GM12878 (cell line): Measurements from ENCODE around the gene KDM6A. TPM values are rescaled to one million over a fixed set of nuclear protein-coding genes. Genes with fewer than 3 reads are reported as not detected.

ENCODE experiments used
- ATAC-seq: fragments of 200-7000 bp; cut with Tn5 transposase; 3 replicates; pipeline ENCODE4 v1.9.1; 2020; ENCODE audit warnings: mild to moderate bottlenecking, moderate library complexity
- BruUV-seq: library from RNA; stranded (reverse); fragments of 400-500 nt; replicated peaks from 2 replicates; lab custom pipeline; 2021; lab: Mats Ljungman, UMichigan
- CTCF ChIA-PET: fragments of 300-600 bp; sonication (Branson Sonifier 250); formaldehyde crosslinking; extraction: SDS; loops from one replicate; lab custom pipeline; 2021; ENCODE audit warnings: inconsistent platforms; lab: Yijun Ruan, JAX
- POLR2A ChIA-PET: fragments of 350-600 bp; formaldehyde crosslinking; extraction: SDS; loops from one replicate; lab custom pipeline; 2021; ENCODE audit warnings: inconsistent platforms; lab: Charles Lee
- RAD21 ChIA-PET: fragments of 300-600 bp; sonication (Branson Sonifier 250); formaldehyde crosslinking; loops from one replicate; lab custom pipeline; 2023; ENCODE audit warnings: antibody characterized with exemption; ENCODE audit not compliant: unreplicated experiment; lab: Charles Lee
- SMC1A ChIA-PET: fragments of 300-600 bp; sonication (Branson Sonifier 250); formaldehyde crosslinking; loops from one replicate; lab custom pipeline; 2023; ENCODE audit not compliant: unreplicated experiment, uncharacterized antibody; lab: Charles Lee
- DNase-seq: peaks from one replicate; pipeline ENCODE4 v3.0.0-alpha.2; 2011; ENCODE audit warnings: low read depth, low spot score
- FAIRE-seq: peaks from 3 replicates; lab custom pipeline; 2011; peaks lifted over from hg19 to GRCh38; lab: Jason Lieb, UNC
- H2AFZ ChIP-seq: 2 replicates; pipeline ENCODE4 v1.6.0; 2011; ENCODE audit warnings: low read depth, low read length, control low read depth; ENCODE audit not compliant: control insufficient read depth
- H3K27ac ChIP-seq: 2 replicates; pipeline ENCODE4 v1.5.1; 2011; ENCODE audit warnings: control low read depth; ENCODE audit not compliant: control insufficient read depth, insufficient read depth
- H3K27me3 ChIP-seq, 2 experiments: replicated peaks in 1 of 2; 2 replicates each; pipeline versions ENCODE4 v1.6.0 to v1.6.1; 2011; ENCODE audit warnings: low read length in 1 of 2; ENCODE audit not compliant: control insufficient read depth in 2 of 2, insufficient read depth in 2 of 2
- H3K36me3 ChIP-seq, 2 experiments: 2 replicates each; pipeline ENCODE4 v1.5.1; 2011; ENCODE audit warnings: low read length in 1 of 2; ENCODE audit not compliant: control insufficient read depth in 2 of 2, insufficient read depth in 2 of 2
- H3K4me1 ChIP-seq: 2 replicates; pipeline ENCODE4 v1.6.1; 2011; ENCODE audit warnings: mild to moderate bottlenecking, low read length, moderate library complexity, mixed read lengths; ENCODE audit not compliant: control insufficient read depth, insufficient read depth
- H3K4me2 ChIP-seq: 2 replicates; pipeline ENCODE4 v1.6.0; 2011; ENCODE audit warnings: control low read depth; ENCODE audit not compliant: control insufficient read depth, insufficient read depth
- H3K4me3 ChIP-seq: fragments of 200-600 bp; sonication (generic); 2 replicates; pipeline ENCODE4 v1.5.1; 2016
- H3K79me2 ChIP-seq: 2 replicates; pipeline ENCODE4 v1.6.0; 2011; ENCODE audit warnings: low read length; ENCODE audit not compliant: control insufficient read depth, insufficient read depth
- H3K9ac ChIP-seq: 2 replicates; pipeline ENCODE4 v1.8.0; 2011; ENCODE audit warnings: low read length, control low read depth, mixed read lengths; ENCODE audit not compliant: control insufficient read depth, insufficient read depth
- H3K9me3 ChIP-seq: replicated peaks from 3 replicates; pipeline ENCODE4 v1.5.1; 2011; ENCODE audit warnings: mild to moderate bottlenecking, low read length; ENCODE audit not compliant: control insufficient read depth, insufficient read depth
- H4K20me1 ChIP-seq: 2 replicates; pipeline ENCODE4 v1.6.0; 2011; ENCODE audit not compliant: control insufficient read depth, insufficient read depth
- CBFB ChIP-seq: IDR thresholded peaks from 2 replicates; pipeline ENCODE4 v1.6.1; 2016; ENCODE audit warnings: antibody characterized with exemption, low read depth
- CBX3 ChIP-seq: fragments of 200-600 bp; sonication (generic); IDR thresholded peaks from 2 replicates; pipeline ENCODE4 v1.6.1; 2016; ENCODE audit warnings: low read depth, borderline replicate concordance
- CHD1 ChIP-seq: IDR thresholded peaks from 2 replicates; pipeline ENCODE4 v1.6.1; 2012; ENCODE audit warnings: low read depth, low read length, improper control_type of control experiment
- DPF2 ChIP-seq: fragments of 450-650 bp; IDR thresholded peaks from 2 replicates; pipeline ENCODE4 v1.6.1; 2017; ENCODE audit warnings: mild to moderate bottlenecking
- EGR1 ChIP-seq, 2 experiments: IDR thresholded peaks; 1 replicate in 1 of 2; 2 replicates in 1 of 2; pipeline ENCODE4 v1.6.1; 2011 to 2012; ENCODE audit warnings: low read depth in 2 of 2, low read length in 2 of 2, borderline replicate concordance in 1 of 2, mild to moderate bottlenecking in 1 of 2, moderate library complexity in 1 of 2
- HSF1 ChIP-seq: fragments of 150-350 bp; IDR thresholded peaks from 2 replicates; pipeline ENCODE4 v1.6.1; 2014; ENCODE audit warnings: mild to moderate bottlenecking, low read depth, low read length
- KLF5 ChIP-seq: fragments of 450-650 bp; IDR thresholded peaks from 2 replicates; pipeline ENCODE4 v1.6.1; 2014; ENCODE audit warnings: mild to moderate bottlenecking; ENCODE audit not compliant: partially characterized antibody
- MXI1 ChIP-seq: fragments of 150-350 bp; IDR thresholded peaks from 2 replicates; pipeline ENCODE4 v1.6.1; 2011; ENCODE audit warnings: low read depth, mild to moderate bottlenecking, inconsistent platforms, low read length, improper control_type of control experiment
- MYB ChIP-seq: fragments of 150-350 bp; IDR thresholded peaks from 2 replicates; pipeline ENCODE4 v1.6.1; 2014; ENCODE audit warnings: mild to moderate bottlenecking, low read depth, low read length, borderline replicate concordance
- SUPT20H ChIP-seq: IDR thresholded peaks from 2 replicates; pipeline ENCODE4 v1.6.1; 2011; ENCODE audit warnings: low read depth, mild to moderate bottlenecking, low read length, moderate library complexity, borderline replicate concordance; ENCODE audit not compliant: control insufficient read depth
- TARDBP ChIP-seq: IDR thresholded peaks from 2 replicates; pipeline ENCODE4 v1.6.1; 2016; ENCODE audit warnings: borderline replicate concordance
- ZNF207 ChIP-seq: fragments of 450-650 bp; IDR thresholded peaks from 2 replicates; pipeline ENCODE4 v1.6.1; 2014; ENCODE audit warnings: antibody characterized with exemption, mild to moderate bottlenecking, borderline replicate concordance
- ZNF687 ChIP-seq: fragments of 450-650 bp; IDR thresholded peaks from 2 replicates; pipeline ENCODE4 v1.6.1; 2017; ENCODE audit warnings: mild to moderate bottlenecking, moderate library complexity
- WGBS: methylation state at CpG from one replicate; pipeline ENCODE4 v1.1.6; 2016; ENCODE audit warnings: low lambda C conversion rate; ENCODE audit not compliant: insufficient replicate concordance, insufficient coverage; ENCODE audit errors: missing lambda C conversion rate; 5-methylcytosine and 5-hydroxymethylcytosine counted together
- in situ Hi-C: fragments of 300-500 bp; cut with MboI; formaldehyde crosslinking; loops from 9 replicates; pipeline ENCODE4 v1.14.3; 2018; ENCODE audit warnings: mixed read lengths
- intact Hi-C: fragments of 100-400 bp; cut with micrococcal nuclease; formaldehyde crosslinking; loops from one replicate; pipeline ENCODE4 v1.14.2; 2022; ENCODE audit not compliant: unreplicated experiment
- polyA plus RNA-seq, 11 experiments: library from polyadenylated mRNA; depleted of rRNA in 4 of 11; unstranded in 6 of 11; stranded (reverse) in 5 of 11; fragments of >200 nt; fragmentation: Nextera tagmentation in 4 of 11; fragmentation: Illumina TruSeq in 1 of 11; extraction: Ambion mirVana in 4 of 11; extraction: Trizol in 1 of 11; gene quantifications; 1 replicate in 1 of 11; 2 replicates in 10 of 11; pipeline versions ENCODE4 v1.2.1 to v1.2.3, GENCODE V29; 2011 to 2016; ENCODE audit warnings: inconsistent platforms in 2 of 11, missing spikeins in 2 of 11, low read depth in 1 of 11
- total RNA-seq, 4 experiments: library from RNA; depleted of rRNA in 3 of 4; stranded (reverse); fragments of >200 nt in 3 of 4; fragmentation: Illumina TruSeq in 1 of 4; extraction: Trizol in 1 of 4; gene quantifications; 2 replicates each; pipeline versions ENCODE4 v1.2.1 to v1.2.3, GENCODE V29; 2013 to 2021

The KDM6A gene
- total and polyA plus RNA-seq, 10 of the 15 experiments (the other 5 are each of a cell fraction or from before 2014, with no cell fraction given), result 7.9 to 29.0 (median 20.4) TPM

- DNase-seq, result no peak
- ChIA-PET POLR2A (interaction anchor here (0.9 kb wide), 1 partner anchor 10 kb away, joined by 3 read pairs; no protein-coding TSS in a partner anchor), RAD21 (no interaction called here)
- H3K36me3 ChIP-seq, result no peaks in the 10 kb centered on the region
- no peak for TF ChIP-seq TARDBP
- no peak for TF ChIP-seq DPF2
- TF ChIP-seq MXI1, result no peak
- TF ChIP-seq HSF1, result no peak
- no peak for TF ChIP-seq KLF5
- TF ChIP-seq MYB, result no peak
- no peak for TF ChIP-seq ZNF207
- TF ChIP-seq CBX3, result no peak
- TF ChIP-seq EGR1 (IDR thresholded peaks at IDR 0.05; ENCODE audit: borderline replicate concordance in 1 of 2, low read depth in 2 of 2, low read length in 2 of 2), result no peak
- TF ChIP-seq CBFB, result no peak
- no peak for TF ChIP-seq ZNF687
- no peak for TF ChIP-seq SUPT20H
- TF ChIP-seq CHD1, result no peak
- TF ChIP-seq, all 136 proteins: peak for 0
- Histone ChIP-seq H3K9me3 (no peaks in the 10 kb centered on the region; the same call in 2 of the 3 replicates), H3K27ac (no peak overlapping the region), H3K4me1 (no peaks in the 10 kb centered on the region), H3K79me2 (peaks cover 80% of the 10 kb centered on the region), H3K4me2 (no peak overlapping the region), H4K20me1 (no peaks in the 10 kb centered on the region), H2AFZ (no peak overlapping the region), H3K4me3 (no peak overlapping the region), H3K9ac (no peak overlapping the region), H3K27me3 (no peaks in the 10 kb centered on the region)
- SMC1A ChIA-PET, result no interaction called here
- ATAC-seq, result peak; percentile 23; the same call in 1 of the 3 replicates
- intact Hi-C loops, result no loop called here
- BruUV-seq, result no TSS peak
- in situ Hi-C loops, result no loop called here
- WGBS, result 77% methylated on average over 4 of the region's 4 CpGs
- FAIRE-seq, result no peak
- CTCF ChIA-PET, result no interaction called here
Measured at GRCh38 chrX:44931441-44931973, 58.5 kb downstream of the KDM6A start.
